Activated CD4-positive, CD25-positive, alpha-beta regulatory T cell (primary cell): ENCODE results near the gene SEC14L3.
A peak's percentile ranks its signal among the peaks of the same experiment; 100 is the strongest.

Experiments
- DNase-seq, 4 experiments: peaks; one replicate each; lab custom pipeline; 2025; lab: John Stamatoyannopoulos, UW

The SEC14L3 gene

GRCh38 chr22:30423301-30423958, 48.4 kb downstream of the SEC14L3 start:
- peak in 1 of 4 experiments; percentile 19 for DNase-seq

GRCh38 chr22:30422481-30423300, 49.1 kb downstream of the SEC14L3 start:
- no peak for DNase-seq

- DNase-seq, result no peak
These were observed 49.9 kb downstream of the SEC14L3 start for GRCh38 chr22:30421695-30422480.

GRCh38 chr22:30420347-30421125, 51.3 kb downstream of the SEC14L3 start:
- DNase-seq, result no peak

- DNase-seq, result no peak
These were observed 55.0 kb downstream of the SEC14L3 start for GRCh38 chr22:30416837-30417236.

- DNase-seq, result no peak
These were observed 55.4 kb downstream of the SEC14L3 start for GRCh38 chr22:30416403-30416802.

- DNase-seq, result no peak
These were observed 57.2 kb downstream of the SEC14L3 start for GRCh38 chr22:30414525-30415047.

- no peak for DNase-seq
These were observed 57.9 kb downstream of the SEC14L3 start for GRCh38 chr22:30413745-30414524.

GRCh38 chr22:30413001-30413400, 58.8 kb downstream of the SEC14L3 start:
- DNase-seq, result no peak

- no peak for DNase-seq
These were observed 60.0 kb downstream of the SEC14L3 start for GRCh38 chr22:30411780-30412179.
